HepG2 (cell line): Measurements from ENCODE around the gene PLA2G12B. TPM values are rescaled to one million over a fixed set of nuclear protein-coding genes. Genes with fewer than 3 reads are reported as not detected.

Source experiments
- ATF5 ChIP-seq: sonication (generic); formaldehyde crosslinking; IDR thresholded peaks from 2 replicates; pipeline ENCODE4 v1.4.0; 2020; ENCODE audit warnings: mild to moderate bottlenecking, low read depth, missing genetic modification reagents
- ATF6 ChIP-seq: sonication (generic); formaldehyde crosslinking; conservative IDR thresholded peaks from 2 replicates; pipeline ENCODE4 v1.4.0; 2020; ENCODE audit warnings: missing genetic modification reagents
- CHD4 ChIP-seq: fragments of 200-600 bp; sonication (generic); IDR thresholded peaks from 2 replicates; pipeline ENCODE4 v1.7.0; 2017; ENCODE audit warnings: mild to moderate bottlenecking, low read length, borderline replicate concordance
- EHMT2 ChIP-seq: fragments of 200-600 bp; sonication (generic); IDR thresholded peaks from 2 replicates; pipeline ENCODE4 v1.7.0; 2017; ENCODE audit warnings: antibody characterized with exemption, low read depth, low read length, borderline replicate concordance
- HDAC2 ChIP-seq: sonication (generic); formaldehyde crosslinking; IDR thresholded peaks from 2 replicates; pipeline ENCODE4 v1.4.0; 2020; ENCODE audit warnings: missing genetic modification reagents
- HNRNPLL ChIP-seq: fragments of 200-400 bp; formaldehyde crosslinking; IDR thresholded peaks from 2 replicates; pipeline ENCODE4 v1.6.1; 2017; ENCODE audit warnings: mild to moderate bottlenecking, low read depth, low read length; ENCODE audit not compliant: poor library complexity, severe bottlenecking
- KDM5A ChIP-seq: fragments of 200-600 bp; sonication (generic); IDR thresholded peaks from 2 replicates; pipeline ENCODE4 v1.7.0; 2018; ENCODE audit warnings: antibody characterized with exemption, mild to moderate bottlenecking, low read length, borderline replicate concordance
- MTA1 ChIP-seq: sonication (generic); formaldehyde crosslinking; IDR thresholded peaks from 2 replicates; pipeline ENCODE4 v1.4.0; 2020; ENCODE audit warnings: missing genetic modification reagents, mild to moderate bottlenecking, borderline replicate concordance
- NCOA5 ChIP-seq: sonication (generic); formaldehyde crosslinking; IDR thresholded peaks from 2 replicates; pipeline ENCODE4 v1.4.0; 2020; ENCODE audit warnings: missing genetic modification reagents
- NCOR1 ChIP-seq: fragments of 200-600 bp; sonication (generic); IDR thresholded peaks from 2 replicates; pipeline ENCODE4 v1.7.0; 2017; ENCODE audit warnings: antibody characterized with exemption, low read length, borderline replicate concordance
- RAD51 ChIP-seq: fragments of 450-650 bp; IDR thresholded peaks from 2 replicates; pipeline ENCODE4 v1.6.1; 2016; ENCODE audit warnings: borderline replicate concordance
- SMYD3 ChIP-seq: sonication (generic); formaldehyde crosslinking; IDR thresholded peaks from 2 replicates; pipeline ENCODE4 v1.8.1; 2023; ENCODE audit warnings: mild to moderate bottlenecking, missing genetic modification reagents
- SRY ChIP-seq: sonication (generic); formaldehyde crosslinking; IDR thresholded peaks from 2 replicates; pipeline ENCODE4 v1.8.0; 2022; ENCODE audit warnings: mild to moderate bottlenecking, missing genetic modification reagents
- STAG1 ChIP-seq: sonication (generic); formaldehyde crosslinking; IDR thresholded peaks from 2 replicates; pipeline ENCODE4 v1.4.0; 2020; ENCODE audit warnings: missing genetic modification reagents
- ZFAT ChIP-seq: sonication (generic); formaldehyde crosslinking; conservative IDR thresholded peaks from 2 replicates; pipeline ENCODE4 v1.8.1; 2023; ENCODE audit warnings: missing genetic modification reagents, inconsistent platforms
- ZNF224 ChIP-seq: sonication (generic); formaldehyde crosslinking; IDR thresholded peaks from 2 replicates; pipeline ENCODE4 v1.5.0; 2020; ENCODE audit warnings: mild to moderate bottlenecking, missing genetic modification reagents
- ZNF235 ChIP-seq: sonication (generic); formaldehyde crosslinking; IDR thresholded peaks from 2 replicates; pipeline ENCODE4 v1.8.1; 2023; ENCODE audit warnings: mild to moderate bottlenecking, missing genetic modification reagents, borderline replicate concordance
- ZNF354B ChIP-seq: sonication (generic); formaldehyde crosslinking; IDR thresholded peaks from 2 replicates; pipeline ENCODE4 v1.8.0; 2022; ENCODE audit warnings: mild to moderate bottlenecking, missing genetic modification reagents
- ZNF367 ChIP-seq: sonication (generic); formaldehyde crosslinking; IDR thresholded peaks from 2 replicates; pipeline ENCODE4 v1.4.0; 2020; ENCODE audit warnings: missing genetic modification reagents, borderline replicate concordance
- ZNF772 ChIP-seq: sonication (generic); formaldehyde crosslinking; IDR thresholded peaks from 2 replicates; pipeline ENCODE4 v1.5.0; 2020; ENCODE audit warnings: mild to moderate bottlenecking, missing genetic modification reagents
- ZNF839 ChIP-seq: sonication (generic); formaldehyde crosslinking; IDR thresholded peaks from 2 replicates; pipeline ENCODE4 v1.4.0; 2020; ENCODE audit warnings: missing genetic modification reagents, mild to moderate bottlenecking, borderline replicate concordance
- polyA plus RNA-seq, 8 experiments: library from polyadenylated mRNA; depleted of rRNA in 3 of 8; stranded (reverse) in 7 of 8; unstranded in 1 of 8; fragments of >200 nt; fragmentation: Illumina TruSeq in 4 of 8; extraction: Trizol in 4 of 8; gene quantifications; 2 replicates each; pipeline versions ENCODE4 v1.2.1 to v1.2.3, GENCODE V29; 2011 to 2016; ENCODE audit warnings: low read depth in 4 of 8, missing spikeins in 1 of 8, mixed read lengths in 1 of 8; ENCODE audit not compliant: insufficient read depth in 1 of 8
- total RNA-seq, 5 experiments: library from RNA; depleted of rRNA; stranded (reverse); fragments of >200 nt; fragmentation: Illumina TruSeq; extraction: Trizol; gene quantifications; 2 replicates each; pipeline ENCODE4 v1.2.3, GENCODE V29; 2016; ENCODE audit warnings: low read depth in 1 of 5
- TF ChIP-seq, protein P1 (sequence below): sonication (generic); formaldehyde crosslinking; IDR thresholded peaks from 2 replicates; pipeline ENCODE4 v1.4.0; 2020; ENCODE audit warnings: missing genetic modification reagents
- TF ChIP-seq, protein P2 (sequence below): sonication (generic); formaldehyde crosslinking; IDR thresholded peaks from 2 replicates; pipeline ENCODE4 v1.5.1; 2020; ENCODE audit warnings: mild to moderate bottlenecking, missing genetic modification reagents, borderline replicate concordance

The PLA2G12B gene
- total and polyA plus RNA-seq, 2 of the 13 experiments (the other 11 are each of a cell fraction or from before 2014, with no cell fraction given), result 7.7 to 38.0 TPM

DNA sequence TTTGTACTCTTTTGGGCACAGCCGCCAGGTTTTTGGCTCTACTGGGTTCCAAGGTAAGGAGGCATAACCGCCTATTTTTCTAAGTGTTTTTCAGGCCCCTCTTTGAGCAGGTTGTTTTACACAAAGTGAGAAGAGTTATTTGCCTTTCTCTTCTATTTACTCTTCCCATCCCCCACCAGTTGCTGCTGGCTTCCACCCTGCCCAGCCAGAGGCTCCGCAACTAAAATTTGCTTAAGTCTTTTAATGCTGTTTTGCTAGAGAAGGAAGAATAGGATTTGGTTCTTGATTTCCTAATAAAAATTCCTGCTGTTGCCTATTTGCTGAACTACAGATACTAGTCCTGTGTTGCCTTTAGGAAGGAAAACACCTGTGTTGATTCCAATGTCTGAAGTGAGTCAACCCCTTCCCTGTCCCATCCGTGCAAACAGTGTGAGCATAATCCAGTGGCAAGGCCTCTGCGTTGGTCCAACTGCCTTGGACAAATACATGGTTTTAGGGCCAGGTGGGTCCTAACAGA, 1.9 kb downstream of the PLA2G12B start (continued):
- TF ChIP-seq RAD51, result no peak
- no peak for TF ChIP-seq ZNF354B (CRISPR knock-in tag)
- no peak for TF ChIP-seq MTA1 (CRISPR knock-in tag)
- TF ChIP-seq ZNF772 (CRISPR knock-in tag), result no peak
- TF ChIP-seq ZNF367, result no peak
- no peak for TF ChIP-seq ZNF224
- TF ChIP-seq HDAC2, result no peak
- TF ChIP-seq SRY, result no peak
- no peak for TF ChIP-seq HNRNPLL
- TF ChIP-seq, protein P1, sequence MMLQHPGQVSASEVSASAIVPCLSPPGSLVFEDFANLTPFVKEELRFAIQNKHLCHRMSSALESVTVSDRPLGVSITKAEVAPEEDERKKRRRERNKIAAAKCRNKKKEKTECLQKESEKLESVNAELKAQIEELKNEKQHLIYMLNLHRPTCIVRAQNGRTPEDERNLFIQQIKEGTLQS, result no peak
- TF ChIP-seq ZNF235 (CRISPR knock-in tag), result no peak
- no peak for TF ChIP-seq KDM5A
- TF ChIP-seq, protein P2, sequence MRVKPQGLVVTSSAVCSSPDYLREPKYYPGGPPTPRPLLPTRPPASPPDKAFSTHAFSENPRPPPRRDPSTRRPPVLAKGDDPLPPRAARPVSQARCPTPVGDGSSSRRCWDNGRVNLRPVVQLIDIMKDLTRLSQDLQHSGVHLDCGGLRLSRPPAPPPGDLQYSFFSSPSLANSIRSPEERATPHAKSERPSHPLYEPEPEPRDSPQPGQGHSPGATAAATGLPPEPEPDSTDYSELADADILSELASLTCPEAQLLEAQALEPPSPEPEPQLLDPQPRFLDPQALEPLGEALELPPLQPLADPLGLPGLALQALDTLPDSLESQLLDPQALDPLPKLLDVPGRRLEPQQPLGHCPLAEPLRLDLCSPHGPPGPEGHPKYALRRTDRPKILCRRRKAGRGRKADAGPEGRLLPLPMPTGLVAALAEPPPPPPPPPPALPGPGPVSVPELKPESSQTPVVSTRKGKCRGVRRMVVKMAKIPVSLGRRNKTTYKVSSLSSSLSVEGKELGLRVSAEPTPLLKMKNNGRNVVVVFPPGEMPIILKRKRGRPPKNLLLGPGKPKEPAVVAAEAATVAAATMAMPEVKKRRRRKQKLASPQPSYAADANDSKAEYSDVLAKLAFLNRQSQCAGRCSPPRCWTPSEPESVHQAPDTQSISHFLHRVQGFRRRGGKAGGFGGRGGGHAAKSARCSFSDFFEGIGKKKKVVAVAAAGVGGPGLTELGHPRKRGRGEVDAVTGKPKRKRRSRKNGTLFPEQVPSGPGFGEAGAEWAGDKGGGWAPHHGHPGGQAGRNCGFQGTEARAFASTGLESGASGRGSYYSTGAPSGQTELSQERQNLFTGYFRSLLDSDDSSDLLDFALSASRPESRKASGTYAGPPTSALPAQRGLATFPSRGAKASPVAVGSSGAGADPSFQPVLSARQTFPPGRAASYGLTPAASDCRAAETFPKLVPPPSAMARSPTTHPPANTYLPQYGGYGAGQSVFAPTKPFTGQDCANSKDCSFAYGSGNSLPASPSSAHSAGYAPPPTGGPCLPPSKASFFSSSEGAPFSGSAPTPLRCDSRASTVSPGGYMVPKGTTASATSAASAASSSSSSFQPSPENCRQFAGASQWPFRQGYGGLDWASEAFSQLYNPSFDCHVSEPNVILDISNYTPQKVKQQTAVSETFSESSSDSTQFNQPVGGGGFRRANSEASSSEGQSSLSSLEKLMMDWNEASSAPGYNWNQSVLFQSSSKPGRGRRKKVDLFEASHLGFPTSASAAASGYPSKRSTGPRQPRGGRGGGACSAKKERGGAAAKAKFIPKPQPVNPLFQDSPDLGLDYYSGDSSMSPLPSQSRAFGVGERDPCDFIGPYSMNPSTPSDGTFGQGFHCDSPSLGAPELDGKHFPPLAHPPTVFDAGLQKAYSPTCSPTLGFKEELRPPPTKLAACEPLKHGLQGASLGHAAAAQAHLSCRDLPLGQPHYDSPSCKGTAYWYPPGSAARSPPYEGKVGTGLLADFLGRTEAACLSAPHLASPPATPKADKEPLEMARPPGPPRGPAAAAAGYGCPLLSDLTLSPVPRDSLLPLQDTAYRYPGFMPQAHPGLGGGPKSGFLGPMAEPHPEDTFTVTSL (CRISPR knock-in tag), result peak; percentile 34; the same call in 1 of the 2 replicates
- no peak for TF ChIP-seq NCOR1
- TF ChIP-seq CHD4, result no peak
- TF ChIP-seq NCOA5, result no peak
- no peak for TF ChIP-seq ZFAT (CRISPR knock-in tag)
- no peak for TF ChIP-seq ATF5 (CRISPR knock-in tag)
- no peak for TF ChIP-seq STAG1
- no peak for TF ChIP-seq SMYD3 (CRISPR knock-in tag)
- no peak for TF ChIP-seq EHMT2
- no peak for TF ChIP-seq ZNF839
- no peak for TF ChIP-seq ATF6
